Endothelial cell of hepatic sinusoid (primary cell): Measurements from ENCODE around the gene WWC2.

ENCODE experiments used
- in situ Hi-C: cut with HindIII; loops from 2 replicates; pipeline ENCODE4 v1.10.0; 2017; ENCODE audit warnings: low sequenced_read_pairs

WWC2 gene

DNA sequence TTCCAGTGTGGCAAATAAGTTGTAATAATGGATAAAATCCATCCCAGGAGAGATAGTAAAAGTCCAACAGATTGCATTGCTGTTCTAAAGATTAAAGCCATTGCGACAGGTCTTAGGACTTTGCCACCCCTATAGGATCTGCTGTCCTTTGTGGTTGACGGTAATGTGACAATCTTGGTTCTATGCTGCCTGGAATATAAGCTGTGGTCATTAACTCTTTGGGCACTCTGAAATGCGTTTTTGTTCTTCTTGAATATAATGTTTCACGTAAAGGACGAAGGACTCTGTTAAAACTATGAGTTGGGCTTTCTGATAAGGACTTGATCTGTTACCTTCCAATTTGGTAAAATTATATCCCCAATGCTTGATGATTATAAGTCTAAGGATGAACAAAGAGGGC, 223.3 kb downstream of the WWC2 start, which contains the start of gene CLDN24:
Gene CLDN24, minus strand, starts transcription at position 101 of the 400 bp plus-strand sequence. Its CDS starts 0 bp downstream, at position 101.
- in situ Hi-C loops: loop anchor here (5.0 kb wide), 1 partner anchor 35 kb away; no protein-coding TSS in a partner anchor

DNA sequence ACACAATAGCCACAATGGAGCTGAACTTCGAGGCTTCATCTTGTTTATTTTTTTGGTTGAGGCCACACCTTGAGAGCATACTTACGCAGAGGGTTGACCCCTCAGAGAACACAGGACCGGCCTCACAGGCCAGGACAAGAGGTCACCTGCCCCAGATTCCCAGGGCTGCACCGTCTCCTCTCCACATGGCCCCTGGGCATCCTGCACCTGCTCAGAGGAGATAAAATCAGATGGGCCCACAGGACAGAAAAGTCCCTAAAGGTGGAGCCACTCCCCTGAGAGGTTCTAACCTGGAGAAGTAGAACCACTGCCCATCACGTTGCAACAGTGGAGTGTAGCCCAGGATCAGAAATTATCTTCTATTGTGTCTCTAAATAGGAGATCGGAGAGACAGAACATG, 224.2 kb downstream of the WWC2 start:
- in situ Hi-C loops: loop anchor here (5.0 kb wide), 1 partner anchor 34 kb away; no protein-coding TSS in a partner anchor

DNA sequence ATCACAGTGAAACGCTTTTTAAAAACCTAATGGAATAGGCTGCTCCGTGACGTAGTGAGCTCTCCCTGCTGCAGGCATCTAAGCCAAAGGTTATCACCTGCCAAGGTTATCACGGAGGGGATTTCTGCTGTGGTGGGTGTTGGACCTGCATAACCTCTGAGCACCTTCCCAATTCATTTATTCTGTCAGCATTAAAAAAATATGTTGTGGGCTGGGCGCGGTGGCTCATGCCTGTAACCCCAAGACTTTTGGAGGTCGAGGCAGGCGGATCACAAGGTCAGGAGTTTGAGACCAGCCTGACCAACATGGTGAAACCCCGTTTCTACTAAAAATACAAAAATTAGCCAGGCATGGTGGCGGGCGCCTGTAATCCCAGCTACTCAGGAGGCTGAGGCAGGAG, 225.0 kb downstream of the WWC2 start:
- in situ Hi-C loops: loop anchor here (5.0 kb wide), 1 partner anchor 33 kb away; no protein-coding TSS in a partner anchor

DNA sequence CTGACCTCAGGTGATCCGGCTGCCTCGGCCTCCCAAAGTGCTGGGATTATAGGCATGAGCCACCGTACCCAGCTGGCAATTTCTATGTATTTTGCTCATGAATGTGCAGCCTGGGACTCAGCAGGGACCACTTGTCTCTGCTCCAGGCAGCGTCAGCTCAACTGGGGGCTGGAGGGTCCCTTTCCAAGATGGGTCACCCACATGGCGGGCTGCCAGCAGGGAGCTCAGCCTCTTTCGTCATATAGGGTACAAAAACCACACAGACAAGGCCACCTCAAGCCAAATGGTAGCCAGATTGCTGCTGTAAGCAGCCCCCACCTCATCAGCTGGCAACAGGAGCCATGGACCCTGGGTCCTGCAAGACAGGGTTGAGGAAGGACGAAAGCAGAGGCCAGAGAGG, 225.6 kb downstream of the WWC2 start:
- in situ Hi-C loops: loop anchor here (5.0 kb wide), 2 partner anchors 33 to 63 kb away; no protein-coding TSS in a partner anchor

DNA sequence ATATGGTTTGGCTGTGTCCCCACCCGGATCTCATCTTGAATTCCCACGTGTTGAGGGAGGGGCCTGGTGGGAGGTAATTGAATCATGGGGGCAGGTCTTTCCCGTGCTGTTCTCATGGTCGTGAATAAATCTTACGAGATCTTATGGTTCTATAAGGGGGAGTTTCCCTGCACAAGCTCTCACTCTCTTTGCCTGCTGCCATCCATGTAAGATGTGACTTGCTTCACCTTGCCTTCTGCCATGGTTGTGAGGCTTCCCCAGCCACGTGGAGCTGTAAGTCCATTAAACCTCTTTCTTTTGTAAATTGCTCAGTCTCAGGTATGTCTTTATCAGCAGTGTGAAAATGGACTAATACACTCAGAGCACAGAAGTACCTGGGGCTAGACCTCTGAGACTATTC, 227.3 kb downstream of the WWC2 start:
- in situ Hi-C loops: loop anchor here (5.0 kb wide), 1 partner anchor 61 kb away; no protein-coding TSS in a partner anchor

DNA sequence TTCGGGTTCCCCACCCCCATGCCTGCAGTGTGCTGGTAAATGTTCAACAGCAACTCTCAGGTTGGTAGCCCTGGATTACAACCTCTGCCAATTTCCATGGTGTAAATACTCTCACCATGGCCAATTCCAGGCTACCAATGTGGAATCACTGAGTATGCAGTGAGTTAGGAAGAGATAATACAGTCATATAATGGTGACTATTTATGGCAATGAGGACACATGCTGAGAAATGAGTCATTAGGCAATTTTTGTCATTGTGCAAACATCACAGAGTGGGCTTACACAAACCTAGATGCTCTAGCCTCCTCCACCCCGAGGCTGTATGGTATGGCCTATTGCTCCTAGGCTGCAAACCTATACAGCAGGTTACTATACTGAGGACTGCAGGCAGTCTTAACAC, 227.8 kb downstream of the WWC2 start:
- in situ Hi-C loops: loop anchor here (5.0 kb wide), 1 partner anchor 60 kb away; no protein-coding TSS in a partner anchor

DNA sequence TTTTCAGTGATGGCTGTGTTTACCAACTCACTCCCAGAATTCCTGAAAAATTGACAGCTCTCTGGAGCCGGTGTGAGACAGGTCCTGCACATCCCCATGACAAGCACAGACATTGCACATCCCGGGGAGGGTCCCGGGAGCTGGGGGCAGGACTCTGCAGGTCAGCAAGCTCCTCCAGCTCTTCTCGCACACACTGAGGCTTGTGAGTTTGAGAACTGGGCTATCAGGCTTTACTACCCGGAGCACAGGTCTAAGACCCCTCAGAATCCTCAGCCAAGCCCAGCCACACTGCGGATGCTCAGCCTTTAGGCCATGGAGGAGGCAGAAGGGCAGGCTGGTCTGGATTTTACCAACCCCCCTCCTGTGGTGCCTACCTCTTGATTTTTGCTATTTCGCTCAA, 228.8 kb downstream of the WWC2 start:
- in situ Hi-C loops: loop anchor here (5.0 kb wide), 1 partner anchor 59 kb away; no protein-coding TSS in a partner anchor

DNA sequence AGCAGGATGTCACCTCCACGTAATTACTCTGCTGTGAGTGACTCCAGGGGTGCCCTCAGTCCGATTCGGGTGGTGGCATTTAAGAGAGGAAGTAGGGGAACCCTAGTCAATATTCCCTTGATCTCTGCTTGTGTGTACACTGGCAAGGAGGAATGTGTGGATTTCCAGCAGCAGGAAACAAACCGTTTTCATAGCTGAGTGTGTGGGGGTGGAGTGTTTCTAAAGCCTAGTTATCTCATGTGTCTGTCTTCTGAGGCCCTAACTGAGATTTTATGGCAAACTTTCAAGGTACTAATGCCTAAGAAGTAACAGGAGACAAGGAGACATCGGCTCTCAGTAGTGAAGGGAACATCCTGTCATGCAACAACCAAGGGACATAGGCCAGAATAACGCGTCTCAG, 229.8 kb downstream of the WWC2 start:
- in situ Hi-C loops: loop anchor here (5.0 kb wide), 1 partner anchor 58 kb away; no protein-coding TSS in a partner anchor

DNA sequence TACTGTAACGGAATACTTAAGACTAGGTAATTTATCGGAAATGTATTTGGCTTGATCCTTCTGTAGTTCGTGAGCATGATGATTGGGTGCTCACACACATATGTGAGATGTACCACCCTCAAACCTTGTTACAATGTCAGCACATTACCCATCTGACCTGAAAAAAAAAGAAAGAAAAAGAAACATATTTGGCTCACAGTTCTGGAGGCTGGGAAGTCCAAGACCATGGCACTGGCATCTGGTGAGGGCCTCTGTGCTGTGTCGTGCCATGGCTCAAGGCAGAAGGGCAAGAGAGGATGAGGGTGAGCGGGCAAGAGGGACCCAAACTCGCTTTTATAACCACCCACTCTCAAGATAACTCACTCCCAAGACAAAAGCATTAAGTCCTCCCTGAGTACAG, 230.2 kb downstream of the WWC2 start:
- in situ Hi-C loops: loop anchor here (5.0 kb wide), 1 partner anchor 58 kb away; no protein-coding TSS in a partner anchor

DNA sequence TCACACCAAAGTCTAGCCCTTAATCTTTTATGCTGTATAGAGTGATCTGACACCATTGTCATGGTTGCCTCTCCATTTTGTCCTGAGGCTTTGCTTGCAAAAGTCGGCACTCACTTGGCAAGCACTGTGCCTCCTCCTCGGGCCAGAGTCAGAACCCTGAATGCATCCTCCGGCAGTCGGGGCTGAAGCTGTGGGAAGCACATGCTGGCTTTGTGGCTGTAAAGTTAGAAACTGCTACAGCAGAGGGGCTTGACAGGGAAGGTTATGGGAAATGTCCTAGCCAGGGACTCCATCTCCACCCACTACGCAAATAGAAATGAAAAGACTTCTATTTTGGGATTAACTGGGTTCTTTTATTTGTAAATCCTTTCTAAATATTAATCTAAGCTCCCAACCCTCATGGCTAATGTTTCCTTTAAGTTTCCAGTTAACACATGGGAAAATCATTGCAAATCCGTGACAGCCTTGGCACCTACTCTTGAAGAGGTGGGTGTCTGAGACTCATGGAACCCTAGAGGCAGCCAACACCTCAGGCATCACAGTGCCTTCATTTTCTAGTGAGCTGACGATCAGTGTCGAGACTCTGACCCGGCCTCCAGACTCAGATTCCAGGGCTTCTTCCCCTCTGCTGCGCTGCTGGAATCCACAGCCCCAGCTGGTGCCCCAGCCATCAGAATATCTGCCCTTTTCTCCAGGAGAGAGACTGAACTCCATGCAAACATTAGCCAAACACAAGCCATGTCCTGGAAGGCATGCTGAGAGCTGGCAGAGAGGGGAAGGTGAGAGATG, 231.1 kb downstream of the WWC2 start:
- in situ Hi-C loops: loop anchor here (5.0 kb wide), 1 partner anchor 57 kb away; no protein-coding TSS in a partner anchor

DNA sequence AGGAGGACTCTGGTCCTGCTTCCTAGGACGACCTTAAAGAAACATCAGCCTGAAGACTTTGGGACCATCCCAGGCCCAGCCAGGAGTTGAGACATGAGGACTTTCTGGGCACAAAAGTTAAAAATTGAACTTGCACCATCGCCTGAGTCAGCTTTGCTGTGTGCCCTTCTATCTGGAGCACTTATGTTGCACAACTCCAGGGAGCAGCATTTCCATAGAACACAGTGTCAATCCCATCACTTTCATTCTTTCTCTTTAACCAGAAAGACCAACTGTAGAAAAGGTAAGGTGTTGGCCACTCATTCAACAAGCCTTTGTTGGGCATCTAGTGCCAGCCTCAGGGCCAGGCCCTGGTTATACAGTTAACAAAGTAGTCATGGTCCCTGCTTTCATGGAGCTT, 231.8 kb downstream of the WWC2 start:
- in situ Hi-C loops: no loop called here

DNA sequence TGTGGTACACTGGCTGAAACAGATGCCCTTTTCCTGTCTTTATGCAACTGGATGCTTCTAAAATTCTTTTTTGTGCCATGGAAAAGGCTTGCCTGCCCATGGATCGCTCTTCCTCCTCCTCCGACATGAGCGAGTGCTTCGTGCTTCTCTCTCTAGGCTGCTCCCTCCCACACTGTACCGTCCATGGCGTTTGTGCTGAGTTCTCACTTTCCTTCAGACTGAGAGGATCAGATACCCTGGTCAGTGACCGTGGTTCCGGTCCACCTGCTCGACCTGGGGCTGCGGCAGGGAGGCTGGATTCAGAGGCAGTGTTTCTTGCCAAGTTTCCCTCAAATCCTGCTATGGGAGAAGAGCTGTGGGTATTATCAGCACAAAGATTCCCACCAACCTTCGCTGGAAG, 233.4 kb downstream of the WWC2 start:
- in situ Hi-C loops: no loop called here

DNA sequence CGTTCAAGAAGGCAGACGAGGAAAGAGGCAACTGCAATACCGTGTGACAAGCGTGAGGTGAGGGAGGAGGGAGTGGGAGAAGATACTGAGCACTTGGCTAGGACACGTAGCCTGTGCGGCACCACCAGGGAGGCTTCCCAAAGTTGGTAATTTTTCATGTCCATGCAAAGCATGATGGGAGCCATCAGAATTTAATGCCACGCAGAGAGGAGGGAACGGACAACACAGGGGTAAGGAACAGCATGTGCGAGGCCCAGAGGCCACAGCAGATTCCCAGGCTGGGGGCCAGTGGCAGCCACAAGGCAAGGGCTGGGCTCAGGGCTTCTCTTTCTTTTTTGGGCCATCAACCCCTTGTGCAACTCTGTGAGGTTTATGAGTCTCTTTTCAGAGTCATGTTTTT, 234.1 kb downstream of the WWC2 start:
- in situ Hi-C loops: no loop called here

DNA sequence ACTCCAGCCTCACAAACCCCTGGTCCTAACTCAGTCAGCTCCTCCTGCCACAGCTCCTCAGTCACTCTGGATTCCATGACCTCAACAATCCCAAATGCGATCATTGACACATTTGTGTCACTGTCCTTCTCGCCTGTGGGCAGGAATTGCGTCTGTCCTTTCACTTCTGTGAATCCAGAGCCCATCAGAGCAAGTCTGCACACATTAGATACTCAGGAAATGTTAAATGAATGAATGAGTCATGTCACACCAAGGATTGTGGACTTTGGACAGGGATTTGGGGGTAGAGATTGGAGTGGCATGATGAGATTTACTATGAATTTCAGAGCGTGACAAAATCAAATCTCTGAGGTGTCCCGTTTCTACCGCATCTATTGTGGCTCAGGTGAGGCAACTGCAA, 234.9 kb downstream of the WWC2 start:
- in situ Hi-C loops: no loop called here

DNA sequence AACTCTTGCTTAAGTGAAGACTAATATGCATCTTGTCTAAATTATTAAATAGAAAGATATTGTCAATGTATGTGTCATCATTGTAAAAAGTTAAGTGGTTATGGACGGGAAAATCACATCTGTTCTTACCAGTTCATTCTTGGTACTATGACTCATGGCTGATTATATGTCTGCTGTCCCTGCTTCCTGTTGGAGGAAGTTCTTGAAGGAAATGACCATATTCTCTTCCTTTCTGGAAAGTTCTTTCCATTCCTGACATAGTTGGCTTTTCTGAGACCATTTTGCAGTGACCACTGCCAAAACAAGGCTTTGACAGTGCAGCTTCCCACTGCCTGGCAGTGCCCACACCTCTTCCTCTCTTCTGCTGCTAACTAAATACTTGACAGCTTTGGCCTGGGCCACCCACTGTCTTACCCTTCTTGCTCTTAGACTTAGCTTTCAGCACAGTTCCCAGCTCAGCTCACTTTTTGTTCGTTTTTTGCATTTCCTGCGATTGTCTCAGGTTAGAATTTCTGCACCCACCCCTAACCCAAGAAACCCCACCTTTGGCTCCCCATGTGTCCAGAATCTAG, 236.4 kb downstream of the WWC2 start:
- in situ Hi-C loops: no loop called here

DNA sequence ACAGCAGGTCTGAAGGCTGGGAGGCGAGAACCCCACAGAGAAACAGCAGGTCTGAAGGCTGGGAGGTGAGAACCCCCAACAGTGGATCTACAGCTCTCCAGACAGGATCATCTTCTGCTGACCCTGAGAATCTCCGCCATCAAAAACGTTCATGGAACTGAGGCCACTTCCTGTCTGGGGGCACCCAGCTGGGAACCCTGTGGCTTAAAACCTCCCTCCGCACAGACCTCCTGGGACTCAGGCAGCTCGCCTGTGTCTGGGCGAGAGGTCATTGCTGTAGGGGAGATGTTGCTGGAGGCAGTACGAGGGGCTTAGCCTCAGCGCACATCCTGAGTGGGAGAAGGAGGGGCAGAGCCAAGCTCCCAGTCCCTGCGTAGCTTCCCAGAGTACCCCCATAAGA, 238.3 kb downstream of the WWC2 start:
- in situ Hi-C loops: no loop called here

DNA sequence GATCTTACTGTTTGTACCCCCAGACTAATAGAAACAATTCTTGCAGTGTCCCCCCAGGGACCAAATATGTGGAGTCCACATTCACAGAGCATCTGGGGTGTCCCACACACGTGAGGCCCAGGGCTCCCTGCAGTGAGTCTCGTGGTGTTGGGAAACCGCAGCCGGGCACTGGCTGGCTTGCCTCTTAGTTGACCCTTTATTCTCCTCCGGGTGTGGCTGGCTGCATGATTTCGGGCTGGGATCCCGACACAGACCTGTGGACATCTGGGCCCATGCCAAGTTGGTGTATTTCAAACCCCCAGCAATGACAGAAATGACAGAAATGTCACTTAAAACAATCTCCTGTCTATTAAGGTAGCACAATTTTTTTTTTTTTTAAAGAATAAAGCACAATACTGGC, 238.8 kb downstream of the WWC2 start:
- in situ Hi-C loops: no loop called here

DNA sequence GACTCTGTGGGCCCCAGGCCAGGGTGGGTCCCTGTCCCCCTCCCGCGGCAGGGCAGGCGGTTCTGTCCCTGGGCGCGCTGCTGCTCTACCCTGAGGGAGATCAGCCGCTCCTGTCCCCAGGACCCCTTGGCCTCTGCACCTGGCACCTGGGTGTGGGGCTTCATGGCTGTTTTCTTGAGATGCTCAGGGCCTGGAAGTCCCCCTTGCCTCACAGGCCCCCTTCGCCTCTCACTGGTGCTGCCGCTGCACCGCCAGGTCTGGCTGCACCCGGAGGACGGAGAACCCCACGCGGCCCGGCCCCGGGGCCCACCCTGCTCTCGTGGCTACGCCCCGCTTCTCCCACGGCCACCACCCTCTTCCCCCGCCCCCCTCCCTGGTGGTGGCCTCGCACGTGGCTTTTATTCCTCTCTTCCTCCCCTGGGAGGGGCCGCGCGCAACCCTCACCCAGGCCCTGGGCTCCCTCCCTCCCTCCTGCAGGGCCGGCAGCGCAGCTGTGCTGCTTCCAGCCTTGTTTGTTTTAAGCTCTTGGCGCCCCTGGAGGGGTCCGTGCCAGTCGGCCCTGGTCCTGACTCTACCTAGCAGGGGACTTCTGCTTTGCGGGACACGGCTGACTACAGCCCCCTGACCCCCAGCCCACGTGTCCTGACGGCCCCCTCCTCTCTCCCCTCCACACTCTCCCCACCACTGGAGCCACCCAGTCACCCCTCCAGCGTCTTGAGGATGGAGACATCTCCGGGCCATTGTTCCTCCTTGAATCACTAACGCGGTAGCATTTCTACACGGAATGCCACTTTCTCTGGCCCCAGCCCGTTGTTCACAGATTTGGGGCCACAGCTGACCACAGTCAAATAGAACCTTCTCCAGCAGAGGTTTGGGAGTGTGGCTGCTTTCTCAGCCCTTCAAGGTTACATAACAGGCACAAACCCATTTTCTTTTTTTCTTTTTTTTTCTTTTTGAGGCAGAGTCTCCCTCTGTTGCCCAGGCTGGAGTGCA, 243.8 kb downstream of the WWC2 start:
- in situ Hi-C loops: no loop called here

DNA sequence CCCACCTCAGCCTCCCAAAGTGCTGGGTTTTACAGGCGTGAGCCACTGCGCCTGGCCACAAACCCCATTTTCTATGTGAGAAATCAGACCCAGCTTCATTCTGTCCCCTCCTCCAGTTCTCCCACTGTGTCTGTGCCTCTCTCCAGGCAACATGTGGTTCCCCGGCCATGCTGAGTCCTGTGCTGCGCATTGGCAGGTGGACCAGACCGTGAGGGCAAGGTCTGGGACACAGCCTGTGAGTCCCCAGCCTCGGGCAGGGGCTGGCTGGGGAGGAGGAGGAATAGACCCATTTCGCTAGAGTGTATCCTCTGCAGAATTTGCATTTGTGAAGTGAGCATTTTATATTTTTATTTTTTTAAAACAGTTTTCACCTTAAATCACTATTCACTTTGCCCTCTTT, 244.7 kb downstream of the WWC2 start:
- in situ Hi-C loops: no loop called here

DNA sequence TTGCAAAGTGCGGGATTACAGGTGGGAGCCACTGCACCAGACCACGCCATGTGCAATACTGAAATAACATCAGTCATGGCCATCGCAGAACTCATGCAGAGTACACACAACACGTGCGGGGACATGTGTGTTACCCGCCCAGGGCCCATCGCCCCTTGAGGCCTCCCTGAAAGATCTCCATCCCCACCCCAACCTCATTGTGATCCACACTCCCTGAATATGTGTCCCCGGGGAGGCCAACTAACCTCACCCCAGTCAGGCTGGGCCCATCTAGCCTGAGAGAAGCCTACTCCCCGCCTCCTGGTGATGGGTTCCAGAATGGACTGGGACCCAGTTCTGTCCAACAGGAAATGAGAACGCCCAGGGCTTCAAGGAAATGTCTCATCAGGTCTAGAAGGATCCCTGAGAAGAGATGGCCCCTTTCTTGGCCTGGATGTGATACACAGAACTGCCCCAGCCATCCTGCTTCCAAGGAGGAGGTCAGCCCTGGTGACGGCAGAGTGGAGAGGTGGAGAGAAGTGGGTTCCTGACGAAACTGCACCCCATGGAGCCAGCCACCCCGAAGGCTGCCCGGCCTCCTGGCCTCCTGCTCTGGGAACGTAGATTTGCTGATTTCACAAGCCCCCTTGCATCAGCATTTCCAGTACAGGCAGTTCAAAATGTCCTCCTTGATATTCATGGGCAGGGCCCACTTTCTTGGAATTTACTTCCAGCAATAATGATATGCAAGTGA, 245.6 kb downstream of the WWC2 start:
- in situ Hi-C loops: no loop called here
